NCI-H82 (cell line): ENCODE data around the gene ADAM15.

Source experiments
- DNase-seq: peaks from one replicate; lab custom pipeline; 2025; lab: John Stamatoyannopoulos, UW

Gene ADAM15

GRCh38 chr1:155032886-155033285 lies 18.2 kb upstream of the ADAM15 start:
- no peak for DNase-seq

GRCh38 chr1:155033524-155033923 lies 17.6 kb upstream of the ADAM15 start, which contains the start of the genes DCST1 and DCST2:
Gene DCST1, plus strand, starts transcription at chr1:155033824. Its CDS starts 213 bp downstream, at chr1:155034037.
Gene DCST2, minus strand, starts transcription at chr1:155033781. Its CDS starts 80 bp downstream, at chr1:155033701.
- no peak for DNase-seq

- DNase-seq: no peak
These were observed 16.6 kb upstream of the ADAM15 start for GRCh38 chr1:155034318-155035208.

- no peak for DNase-seq
These were observed 15.2 kb upstream of the ADAM15 start for GRCh38 chr1:155035936-155036335.

GRCh38 chr1:155037043-155037442 lies 14.1 kb upstream of the ADAM15 start:
- no peak for DNase-seq

GRCh38 chr1:155037851-155038441 lies 13.2 kb upstream of the ADAM15 start:
- no peak for DNase-seq

GRCh38 chr1:155038602-155039307 lies 12.4 kb upstream of the ADAM15 start:
- DNase-seq: no peak

GRCh38 chr1:155039308-155039669 lies 11.8 kb upstream of the ADAM15 start:
- no peak for DNase-seq

- no peak for DNase-seq
These were observed 10.6 kb upstream of the ADAM15 start for GRCh38 chr1:155040358-155041093.

- DNase-seq: no peak
These were observed 8.3 kb upstream of the ADAM15 start for GRCh38 chr1:155042789-155043188.

GRCh38 chr1:155043301-155043702 lies 7.8 kb upstream of the ADAM15 start:
- DNase-seq: no peak

GRCh38 chr1:155043793-155044192 lies 7.3 kb upstream of the ADAM15 start:
- DNase-seq: no peak

GRCh38 chr1:155044365-155044764 lies 6.8 kb upstream of the ADAM15 start:
- no peak for DNase-seq

GRCh38 chr1:155044812-155045657 lies 6.1 kb upstream of the ADAM15 start:
- peak; percentile 90 for DNase-seq

- peak; percentile 42 for DNase-seq
These were observed 2.4 kb upstream of the ADAM15 start for GRCh38 chr1:155048449-155049334.

GRCh38 chr1:155049651-155050559 lies 1.2 kb upstream of the ADAM15 start:
- no peak for DNase-seq

- no peak for DNase-seq
These were observed 243 bp downstream of the ADAM15 start for GRCh38 chr1:155051342-155051776.

- DNase-seq: peak; percentile 61
These were observed 772 bp downstream of the ADAM15 start for GRCh38 chr1:155051777-155052398.
